Measurements from ENCODE around the gene BATF3.

- peak; percentile 50 for TF ChIP-seq CTCF (IDR thresholded peaks at IDR 0.05)
- TF ChIP-seq JUND (IDR thresholded peaks at IDR 0.05) = no peak
- TF ChIP-seq REST (IDR thresholded peaks at IDR 0.05; ENCODE audit: low read depth, low read length) = no peak
- TF ChIP-seq MAX (IDR thresholded peaks at IDR 0.05; ENCODE audit: low read depth) = no peak
Measured at GRCh38 chr1:212699104-212699624, 476 bp downstream of the BATF3 start.
